ENCODE results near the gene HECW1.

Gene HECW1

GRCh38 chr7:43475983-43476382 lies 363.5 kb downstream of the HECW1 start:
- POLR2A ChIA-PET, result no interaction called here
- CTCF ChIA-PET, result no interaction called here
- no peak for TF ChIP-seq FOXM1 (IDR thresholded peaks at IDR 0.05; ENCODE audit: borderline replicate concordance)
- no peak for TF ChIP-seq LEF1 (IDR thresholded peaks at IDR 0.05; ENCODE audit: borderline replicate concordance)
- TF ChIP-seq SUZ12 (IDR thresholded peaks at IDR 0.05), result no peak
- no peak for TF ChIP-seq ZNF384 (IDR thresholded peaks at IDR 0.05)
- no peak for TF ChIP-seq TARDBP (IDR thresholded peaks at IDR 0.05)
- no peak for TF ChIP-seq NFRKB (IDR thresholded peaks at IDR 0.05)
- no peak for TF ChIP-seq BHLHE40 (IDR thresholded peaks at IDR 0.05; ENCODE audit: borderline replicate concordance)
- no peak for TF ChIP-seq FOXA1 (IDR thresholded peaks at IDR 0.05)
- TF ChIP-seq ELF4 (IDR thresholded peaks at IDR 0.05), result no peak
- no peak for TF ChIP-seq CTBP1 (IDR thresholded peaks at IDR 0.05; ENCODE audit: borderline replicate concordance)
- TF ChIP-seq FOXK2 (IDR thresholded peaks at IDR 0.05), result no peak
- no peak for DNase-seq (ENCODE audit: extremely low spot score)

GRCh38 chr7:43476896-43477295 lies 364.4 kb downstream of the HECW1 start:
- no peak for DNase-seq (ENCODE audit: extremely low spot score)
- TF ChIP-seq ELF4 (IDR thresholded peaks at IDR 0.05) (no peak), LEF1 (IDR thresholded peaks at IDR 0.05; ENCODE audit: borderline replicate concordance) (no peak), BHLHE40 (IDR thresholded peaks at IDR 0.05; ENCODE audit: borderline replicate concordance) (no peak), SUZ12 (IDR thresholded peaks at IDR 0.05) (no peak), FOXK2 (IDR thresholded peaks at IDR 0.05) (no peak), FOXM1 (IDR thresholded peaks at IDR 0.05; ENCODE audit: borderline replicate concordance) (no peak), SP1 (IDR thresholded peaks at IDR 0.05) (no peak), HDGF (IDR thresholded peaks at IDR 0.05; ENCODE audit: borderline replicate concordance) (no peak)
- CTCF ChIA-PET, result interaction anchor here (0.7 to 0.9 kb wide), 2 partner anchors 22 to 24 kb away, joined by 3 read pairs; no protein-coding TSS in a partner anchor
- POLR2A ChIA-PET, result no interaction called here

GRCh38 chr7:43479042-43479441 lies 366.6 kb downstream of the HECW1 start:
- no peak for DNase-seq (ENCODE audit: extremely low spot score)
- TF ChIP-seq FOXM1 (IDR thresholded peaks at IDR 0.05; ENCODE audit: borderline replicate concordance) (no peak), FOXA1 (IDR thresholded peaks at IDR 0.05) (no peak), BHLHE40 (IDR thresholded peaks at IDR 0.05; ENCODE audit: borderline replicate concordance) (no peak), SUZ12 (IDR thresholded peaks at IDR 0.05) (no peak), ARNT (IDR thresholded peaks at IDR 0.05) (no peak), NFRKB (IDR thresholded peaks at IDR 0.05) (no peak), HDGF (IDR thresholded peaks at IDR 0.05; ENCODE audit: borderline replicate concordance) (no peak), FOXK2 (IDR thresholded peaks at IDR 0.05) (no peak), SP1 (IDR thresholded peaks at IDR 0.05) (no peak), TARDBP (IDR thresholded peaks at IDR 0.05) (no peak), PKNOX1 (IDR thresholded peaks at IDR 0.05) (no peak), L3MBTL2 (conservative IDR thresholded peaks at IDR 0.05) (no peak), LEF1 (IDR thresholded peaks at IDR 0.05; ENCODE audit: borderline replicate concordance) (no peak), ELF4 (IDR thresholded peaks at IDR 0.05) (no peak), ZNF384 (IDR thresholded peaks at IDR 0.05) (no peak)
- ChIA-PET CTCF (interaction anchor here (0.7 kb wide), 1 partner anchor 61 kb away, joined by 3 read pairs; no protein-coding TSS in a partner anchor), POLR2A (interaction anchor here (0.6 kb wide), 1 partner anchor 591 kb away, joined by 3 read pairs; no protein-coding TSS in a partner anchor)

GRCh38 chr7:43479543-43479942 lies 367.1 kb downstream of the HECW1 start:
- POLR2A ChIA-PET, result interaction anchor here (0.6 kb wide), 1 partner anchor 592 kb away, joined by 3 read pairs; no protein-coding TSS in a partner anchor
- no peak for DNase-seq (ENCODE audit: extremely low spot score)
- CTCF ChIA-PET, result interaction anchor here (0.7 kb wide), 1 partner anchor 61 kb away, joined by 3 read pairs; no protein-coding TSS in a partner anchor
- TF ChIP-seq HDGF (IDR thresholded peaks at IDR 0.05; ENCODE audit: borderline replicate concordance), result no peak
- TF ChIP-seq ELF4 (IDR thresholded peaks at IDR 0.05), result no peak
- no peak for TF ChIP-seq LEF1 (IDR thresholded peaks at IDR 0.05; ENCODE audit: borderline replicate concordance)
- TF ChIP-seq ARNT (IDR thresholded peaks at IDR 0.05), result no peak
- TF ChIP-seq CTBP1 (IDR thresholded peaks at IDR 0.05; ENCODE audit: borderline replicate concordance), result no peak
- no peak for TF ChIP-seq NFRKB (IDR thresholded peaks at IDR 0.05)
- no peak for TF ChIP-seq SP1 (IDR thresholded peaks at IDR 0.05)
- no peak for TF ChIP-seq TARDBP (IDR thresholded peaks at IDR 0.05)
- TF ChIP-seq FOXM1 (IDR thresholded peaks at IDR 0.05; ENCODE audit: borderline replicate concordance), result no peak
- no peak for TF ChIP-seq L3MBTL2 (conservative IDR thresholded peaks at IDR 0.05)
- TF ChIP-seq PKNOX1 (IDR thresholded peaks at IDR 0.05), result no peak

GRCh38 chr7:43480581-43480980 lies 368.1 kb downstream of the HECW1 start:
- DNase-seq (ENCODE audit: extremely low spot score), result no peak
- CTCF ChIA-PET, result no interaction called here
- POLR2A ChIA-PET, result no interaction called here
- TF ChIP-seq SP1 (IDR thresholded peaks at IDR 0.05), result no peak
- no peak for TF ChIP-seq BHLHE40 (IDR thresholded peaks at IDR 0.05; ENCODE audit: borderline replicate concordance)
- TF ChIP-seq FOXK2 (IDR thresholded peaks at IDR 0.05), result no peak
- no peak for TF ChIP-seq NFRKB (IDR thresholded peaks at IDR 0.05)
- TF ChIP-seq LEF1 (IDR thresholded peaks at IDR 0.05; ENCODE audit: borderline replicate concordance), result no peak
- no peak for TF ChIP-seq ZNF384 (IDR thresholded peaks at IDR 0.05)
- no peak for TF ChIP-seq L3MBTL2 (conservative IDR thresholded peaks at IDR 0.05)
- no peak for TF ChIP-seq HDGF (IDR thresholded peaks at IDR 0.05; ENCODE audit: borderline replicate concordance)
- TF ChIP-seq PKNOX1 (IDR thresholded peaks at IDR 0.05), result no peak

- POLR2A ChIA-PET, result no interaction called here
- no peak for TF ChIP-seq FOXA1 (IDR thresholded peaks at IDR 0.05)
- no peak for TF ChIP-seq SUZ12 (IDR thresholded peaks at IDR 0.05)
- TF ChIP-seq ELF4 (IDR thresholded peaks at IDR 0.05), result no peak
- no peak for TF ChIP-seq PKNOX1 (IDR thresholded peaks at IDR 0.05)
- no peak for TF ChIP-seq HDGF (IDR thresholded peaks at IDR 0.05; ENCODE audit: borderline replicate concordance)
- TF ChIP-seq LEF1 (IDR thresholded peaks at IDR 0.05; ENCODE audit: borderline replicate concordance), result no peak
- TF ChIP-seq BHLHE40 (IDR thresholded peaks at IDR 0.05; ENCODE audit: borderline replicate concordance), result no peak
- TF ChIP-seq ZNF384 (IDR thresholded peaks at IDR 0.05), result no peak
- no peak for TF ChIP-seq FOXK2 (IDR thresholded peaks at IDR 0.05)
- no peak for TF ChIP-seq SP1 (IDR thresholded peaks at IDR 0.05)
- TF ChIP-seq CTBP1 (IDR thresholded peaks at IDR 0.05; ENCODE audit: borderline replicate concordance), result no peak
- no peak for TF ChIP-seq NFRKB (IDR thresholded peaks at IDR 0.05)
- no peak for TF ChIP-seq L3MBTL2 (conservative IDR thresholded peaks at IDR 0.05)
- TF ChIP-seq FOXM1 (IDR thresholded peaks at IDR 0.05; ENCODE audit: borderline replicate concordance), result no peak
- TF ChIP-seq ARNT (IDR thresholded peaks at IDR 0.05), result no peak
- TF ChIP-seq TARDBP (IDR thresholded peaks at IDR 0.05), result no peak
- no peak for DNase-seq (ENCODE audit: extremely low spot score)
- CTCF ChIA-PET, result no interaction called here
These were observed 369.6 kb downstream of the HECW1 start for GRCh38 chr7:43481902-43482678.

Measured in HEK293T (cell line).